Activated gamma-delta T cell (primary cell): Measurements from ENCODE around the gene PCCA.

Source experiments
- DNase-seq: peaks from one replicate; lab custom pipeline; 2025; lab: John Stamatoyannopoulos, UW

PCCA gene

DNA sequence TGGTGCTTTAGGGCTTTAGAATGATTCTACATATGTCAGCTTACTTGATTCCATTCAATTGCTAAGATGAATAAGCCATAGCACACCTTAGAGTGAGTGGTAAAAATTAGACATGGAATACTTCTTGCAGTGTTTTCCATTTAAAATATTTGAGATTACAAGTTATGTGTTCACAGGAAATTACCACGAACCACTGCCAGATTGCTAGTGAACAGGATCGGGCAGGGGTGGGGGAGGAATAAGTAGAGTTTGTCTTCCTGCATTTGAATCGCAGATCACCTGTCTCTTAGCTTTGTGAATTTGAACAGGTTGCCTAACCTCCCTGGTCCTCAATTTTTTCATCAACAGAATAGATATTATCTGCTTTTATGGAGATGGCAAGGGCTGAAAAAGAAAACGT is 375.1 kb downstream of the PCCA start:
- no peak for DNase-seq

DNA sequence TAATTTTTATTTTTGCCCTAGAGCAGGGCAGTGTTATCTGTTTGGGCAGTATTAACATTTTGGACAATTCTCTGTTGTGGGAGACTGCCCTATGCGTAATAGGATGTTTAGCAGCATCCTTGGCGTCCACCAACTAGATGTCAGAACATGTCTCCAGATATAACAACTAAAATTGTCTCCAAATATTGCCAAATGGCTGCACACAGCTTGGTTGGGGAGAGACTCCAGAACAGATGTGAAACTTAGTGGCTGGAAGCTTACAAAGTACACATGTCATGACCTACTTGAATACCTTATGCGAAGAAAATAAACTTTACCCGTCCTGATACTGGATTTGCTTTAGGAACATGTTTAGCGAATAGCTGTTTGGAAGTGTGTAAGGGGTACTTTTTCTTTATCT is 376.7 kb downstream of the PCCA start:
- DNase-seq, result no peak

DNA sequence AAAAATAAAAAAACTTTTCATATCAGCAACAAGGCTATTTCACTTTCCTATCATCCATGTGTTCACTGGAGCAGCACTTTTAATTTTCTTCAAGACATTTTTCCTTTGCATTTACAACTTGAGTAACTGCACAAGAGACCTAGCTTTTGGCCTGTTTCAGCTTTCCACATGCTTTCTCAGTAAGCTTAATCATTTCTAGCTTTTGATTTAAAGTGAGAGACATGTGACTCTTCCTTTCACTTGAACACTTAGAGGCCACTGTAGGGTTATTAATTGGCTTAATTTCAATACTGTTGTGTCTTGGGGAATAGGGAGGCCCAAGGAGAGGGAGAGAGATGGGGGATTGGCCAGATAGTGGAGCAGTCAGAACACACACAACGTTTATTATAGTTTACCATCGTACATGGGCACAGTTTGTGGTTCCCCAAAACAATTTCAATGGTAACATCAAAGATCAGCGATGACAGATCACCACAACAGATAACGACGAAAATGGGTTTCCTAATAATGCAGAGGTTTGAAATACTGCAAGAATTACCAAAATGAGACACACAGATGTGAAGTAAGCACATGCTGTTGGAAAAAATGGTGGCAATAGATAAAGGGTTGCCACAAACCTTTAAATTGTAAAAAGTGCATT is 382.1 kb downstream of the PCCA start:
- no peak for DNase-seq

DNA sequence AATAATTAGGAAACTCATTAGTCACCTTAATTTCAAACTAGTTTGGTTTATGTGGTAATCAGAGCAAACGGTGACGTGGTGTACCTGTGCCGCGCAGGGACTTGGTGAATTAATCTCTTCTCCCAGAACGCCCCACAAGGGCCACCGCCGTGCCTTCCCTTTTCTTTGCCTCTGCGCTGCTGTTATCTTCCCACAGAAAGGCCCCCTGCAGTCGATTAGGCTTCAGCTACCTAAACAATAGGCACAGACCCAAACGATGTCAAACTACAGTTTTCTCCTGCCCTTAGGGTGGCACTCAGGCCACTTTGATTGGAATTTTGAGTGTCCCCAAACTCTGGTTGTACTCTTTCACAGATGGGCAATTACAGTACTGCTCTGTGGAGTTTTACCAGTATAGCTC is 384.2 kb downstream of the PCCA start:
- DNase-seq, result no peak

DNA sequence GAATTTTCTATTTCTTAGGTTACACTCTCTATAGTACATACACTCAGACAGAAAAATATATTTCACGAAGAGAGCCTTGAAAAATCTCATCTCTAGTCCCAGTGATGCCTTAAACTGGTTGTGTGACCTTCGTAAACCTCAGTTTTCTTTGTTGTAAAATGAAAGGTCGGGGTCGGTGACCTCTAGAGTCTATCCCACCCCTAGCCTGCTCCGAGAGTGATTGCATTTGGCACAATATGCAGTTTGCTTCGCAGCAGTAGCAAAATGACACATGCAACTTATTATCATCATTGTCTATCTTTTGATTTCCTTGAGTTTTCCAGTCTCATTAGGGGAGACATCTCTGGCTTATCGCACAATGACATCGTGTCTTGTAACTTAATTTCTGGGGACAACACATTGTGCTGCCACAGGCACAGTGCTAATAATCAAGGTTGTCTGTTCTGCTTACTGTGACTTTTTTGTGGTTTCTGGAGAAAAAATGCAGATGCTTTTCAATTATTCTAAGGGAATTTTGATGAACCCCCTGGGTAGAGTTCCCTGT is 384.7 kb downstream of the PCCA start:
- no peak for DNase-seq

DNA sequence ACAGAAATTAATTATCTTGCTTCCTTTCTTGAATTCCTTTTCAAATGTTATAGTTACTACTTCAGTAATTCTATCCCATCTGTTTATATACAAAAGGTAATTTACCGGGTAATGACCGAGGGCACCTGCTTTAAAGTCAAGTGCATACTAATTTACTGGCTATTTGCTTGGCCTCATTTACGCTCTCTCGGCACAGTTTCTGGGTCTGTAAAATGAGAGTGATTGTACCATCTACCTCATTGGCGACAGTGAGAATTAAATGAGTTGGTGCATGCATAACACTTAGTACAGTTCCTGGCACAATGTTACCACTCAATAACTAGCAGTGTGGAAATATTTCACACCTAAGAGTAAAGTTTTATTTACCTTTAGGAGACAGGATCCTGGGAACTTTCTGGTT is 388.1 kb downstream of the PCCA start:
- DNase-seq, result no peak

DNA sequence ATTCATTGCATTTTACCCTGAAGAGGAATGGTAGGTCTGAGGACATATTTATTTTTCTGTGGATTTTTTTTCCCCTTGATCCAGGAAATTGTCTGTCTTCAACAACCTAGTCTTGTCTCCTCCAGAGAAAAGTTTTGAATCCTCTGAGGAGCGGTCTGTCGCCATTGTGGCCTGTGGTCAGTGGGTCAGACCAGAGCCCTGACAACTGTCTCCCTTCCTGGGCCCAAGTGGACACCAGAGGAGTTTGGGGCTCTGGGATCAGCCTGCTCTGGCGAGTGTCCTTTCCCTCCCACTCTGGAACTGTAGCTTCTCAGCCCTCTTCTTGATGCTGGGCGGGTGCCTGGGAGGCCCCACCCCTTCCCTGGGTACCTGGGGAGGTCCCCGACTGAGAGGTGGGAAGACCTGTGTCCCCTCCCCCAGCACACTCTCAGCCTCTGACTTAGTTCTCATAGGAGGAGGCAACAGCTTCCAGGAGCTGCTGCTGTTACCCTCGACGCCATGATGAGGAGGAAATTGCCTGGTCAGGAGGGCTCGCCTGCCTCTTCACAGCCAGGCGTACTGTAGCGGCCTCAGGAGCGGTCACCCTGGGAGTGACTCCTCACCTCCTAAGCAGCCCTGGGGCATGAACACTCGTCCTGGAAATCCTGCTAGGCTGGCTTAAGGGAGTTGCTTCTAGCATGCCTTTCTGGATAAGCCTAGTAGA is 389.4 kb downstream of the PCCA start:
- no peak for DNase-seq

DNA sequence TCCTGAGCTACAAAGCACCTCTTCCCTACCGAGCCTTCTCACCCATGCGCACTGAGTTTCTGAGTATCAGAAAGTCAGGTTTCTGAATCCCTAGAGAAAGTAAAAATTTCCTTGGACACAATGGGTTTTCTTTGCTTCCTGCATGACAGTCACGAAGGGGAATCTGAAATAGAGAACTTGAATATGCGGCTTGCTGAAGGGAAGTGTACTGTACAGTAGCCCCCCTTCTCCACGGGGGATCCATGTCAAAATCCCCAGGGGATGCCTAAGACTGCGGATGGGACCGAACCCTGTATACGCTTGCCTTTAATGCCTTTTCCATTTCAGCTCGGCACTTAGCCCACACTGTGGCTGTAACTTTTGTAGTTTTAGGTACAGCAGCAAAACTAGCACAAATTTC is 391.8 kb downstream of the PCCA start:
- DNase-seq, result no peak

DNA sequence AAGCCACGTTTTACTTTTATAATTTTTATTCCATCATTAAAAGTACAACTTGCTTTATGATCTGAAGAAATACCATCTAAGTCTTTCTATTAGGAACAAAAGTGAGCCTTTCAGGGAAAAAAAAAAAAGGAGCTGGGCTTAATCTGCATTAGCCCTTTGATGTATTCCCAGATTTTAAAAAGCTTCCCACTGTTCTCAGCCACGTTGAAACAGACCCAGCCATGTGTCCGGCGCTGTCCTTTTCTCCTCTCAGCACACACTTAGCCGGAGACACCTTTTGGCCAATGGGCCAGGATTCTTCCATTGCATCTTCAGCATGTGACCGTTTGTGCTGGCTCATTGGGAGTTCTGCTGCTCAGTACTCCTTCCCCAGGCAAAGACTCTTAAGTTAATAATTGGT is 394.2 kb downstream of the PCCA start:
- no peak for DNase-seq

DNA sequence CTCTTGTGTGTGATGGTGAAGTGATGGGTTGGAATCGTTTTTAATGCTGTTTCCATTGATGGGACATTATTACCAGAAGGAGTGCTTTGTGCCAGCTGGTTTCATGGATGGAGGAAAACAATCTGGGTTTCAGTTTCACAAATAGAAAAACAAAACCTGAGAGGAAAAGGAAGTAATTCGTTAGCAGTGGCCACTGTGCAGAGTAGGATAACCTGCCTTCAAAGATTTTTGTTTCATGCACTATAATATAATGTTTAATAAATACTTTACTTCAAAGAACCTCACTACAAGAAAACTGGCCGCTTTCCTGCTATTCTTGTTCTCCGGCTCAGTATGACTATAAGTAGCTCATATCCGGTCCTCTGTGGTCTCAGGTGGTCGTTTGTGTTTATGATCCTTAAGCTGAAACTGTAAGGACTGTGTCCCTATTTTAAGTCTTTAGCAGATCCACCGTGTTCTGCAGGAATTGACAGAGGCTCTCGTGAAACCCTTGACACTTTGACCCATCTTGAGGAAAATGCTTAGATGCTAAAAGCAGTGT is 395.0 kb downstream of the PCCA start:
- no peak for DNase-seq

DNA sequence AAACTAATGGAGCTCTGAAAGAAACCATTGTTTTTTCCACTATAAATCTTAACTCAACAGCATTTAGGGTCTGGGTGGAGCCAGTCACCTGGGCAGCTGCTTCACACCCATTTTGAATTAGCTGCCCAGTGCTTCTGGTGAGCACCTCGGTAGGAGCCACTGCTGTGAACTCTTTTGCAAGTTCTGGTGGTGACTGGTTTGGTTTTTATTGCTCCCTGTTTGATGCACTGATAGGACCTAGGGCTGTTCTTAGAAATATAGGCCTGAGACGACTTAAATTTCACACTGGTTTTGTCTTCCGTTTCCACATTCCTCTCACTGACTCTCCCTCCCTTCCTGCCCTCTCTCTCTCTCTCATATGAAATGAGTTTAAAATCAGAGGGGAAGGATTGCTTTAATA is 395.8 kb downstream of the PCCA start:
- no peak for DNase-seq

DNA sequence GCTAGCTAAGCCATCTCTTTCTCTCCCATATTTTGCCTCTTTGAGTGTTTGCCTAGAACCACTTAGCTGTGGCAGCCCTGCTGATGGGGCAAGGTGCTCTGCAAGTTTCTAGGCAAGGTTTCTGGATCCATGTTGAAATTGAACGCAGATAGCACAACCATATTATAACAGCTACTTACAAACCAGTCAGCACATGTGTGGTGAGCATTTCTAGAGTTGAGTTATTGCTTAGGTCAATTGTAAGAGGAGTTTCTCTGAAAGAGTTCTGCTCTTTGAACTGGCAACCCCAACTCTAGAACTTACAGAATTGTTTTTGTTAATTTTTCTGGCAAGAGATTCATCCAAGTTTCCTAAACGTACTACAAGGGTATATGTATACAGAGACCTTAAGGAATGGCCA is 396.4 kb downstream of the PCCA start:
- DNase-seq, result no peak

DNA sequence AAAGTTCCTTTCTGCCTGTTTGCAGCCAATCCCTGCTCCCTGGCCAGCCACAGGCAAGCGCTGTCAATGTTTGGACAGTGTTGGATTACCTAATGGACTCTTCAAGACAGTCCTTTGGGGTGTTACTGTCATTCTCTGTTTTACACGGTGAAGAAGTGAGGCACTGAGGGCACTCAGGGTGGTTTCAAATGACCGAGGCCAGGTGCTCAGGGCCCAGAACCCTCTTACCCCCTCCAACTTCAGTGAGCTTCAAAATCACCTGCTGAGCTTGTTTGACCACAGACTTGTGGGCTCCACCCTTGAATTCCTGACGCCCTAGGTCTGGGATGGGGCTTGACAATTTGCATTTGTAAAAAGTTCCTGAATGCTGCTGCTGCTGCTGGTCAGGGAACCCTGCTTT is 401.8 kb downstream of the PCCA start:
- no peak for DNase-seq

DNA sequence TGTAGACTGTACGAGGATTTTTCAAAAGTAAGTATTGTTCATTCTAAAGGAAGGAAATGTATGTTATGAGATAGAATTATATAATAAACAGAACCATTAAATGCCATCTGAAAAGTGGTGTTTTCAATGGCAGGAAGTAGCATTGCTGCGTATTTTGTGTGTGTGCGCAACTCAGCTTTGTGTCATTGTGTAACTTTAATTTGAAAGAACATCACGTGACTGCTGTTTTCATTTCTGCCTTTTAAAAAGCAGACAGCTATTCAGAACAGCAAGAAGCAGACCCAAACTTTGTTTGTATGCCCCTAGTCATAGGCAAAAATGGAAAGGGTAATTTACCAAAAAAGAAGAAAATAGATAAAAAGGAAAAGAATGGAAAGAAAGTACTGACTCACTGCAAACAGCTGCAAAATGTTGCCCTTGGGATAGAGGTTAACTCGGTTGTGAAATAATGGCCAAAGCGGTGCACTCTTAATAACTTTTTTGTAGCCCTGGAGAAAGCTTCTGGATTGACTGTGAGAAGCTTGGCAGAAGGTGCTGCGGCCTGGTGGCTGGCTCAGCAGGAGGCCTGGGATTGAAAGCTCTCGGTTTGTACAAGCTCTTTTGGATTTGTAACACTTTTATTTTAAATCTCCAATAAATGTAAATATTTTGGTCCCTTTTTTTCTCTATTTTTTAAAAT is 402.4 kb downstream of the PCCA start:
- DNase-seq, result no peak

DNA sequence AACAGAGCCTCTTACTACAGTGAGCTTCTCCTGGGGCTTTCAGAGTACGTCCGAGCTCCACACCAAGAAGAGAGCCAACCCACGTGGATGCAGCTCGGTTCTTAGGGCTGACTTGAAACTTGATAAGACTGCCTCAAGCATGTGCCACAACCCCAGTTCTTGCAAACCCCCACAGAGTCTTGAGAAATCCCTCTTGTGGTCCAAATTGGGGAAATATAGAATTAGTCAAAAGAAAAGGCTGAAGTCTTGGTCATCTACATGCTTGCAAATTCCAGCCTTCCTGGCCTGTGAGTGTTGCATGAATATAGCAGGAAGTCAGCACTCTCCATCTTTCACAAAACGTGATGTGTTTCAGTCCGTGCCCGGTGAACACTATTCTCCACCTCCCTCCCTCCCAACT is 404.5 kb downstream of the PCCA start:
- no peak for DNase-seq

DNA sequence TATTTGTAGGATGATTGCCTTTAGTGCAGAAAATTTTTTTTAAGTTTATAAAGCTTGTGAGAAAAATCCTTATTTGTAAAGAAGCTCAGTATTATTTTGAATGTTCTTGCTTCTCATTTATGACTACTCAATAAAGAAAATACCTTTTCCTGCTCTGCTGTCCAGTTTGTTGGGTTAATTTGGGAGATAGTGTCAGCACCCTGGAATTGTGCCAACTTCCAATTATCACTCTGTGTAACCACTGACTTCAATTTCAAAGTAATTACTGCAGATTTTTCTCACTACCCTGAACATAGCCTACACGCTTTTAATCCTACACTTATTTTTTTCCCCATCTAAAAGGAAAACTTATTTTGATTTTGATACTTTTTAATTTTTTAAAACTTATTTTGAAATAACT is 406.6 kb downstream of the PCCA start:
- DNase-seq, result no peak

DNA sequence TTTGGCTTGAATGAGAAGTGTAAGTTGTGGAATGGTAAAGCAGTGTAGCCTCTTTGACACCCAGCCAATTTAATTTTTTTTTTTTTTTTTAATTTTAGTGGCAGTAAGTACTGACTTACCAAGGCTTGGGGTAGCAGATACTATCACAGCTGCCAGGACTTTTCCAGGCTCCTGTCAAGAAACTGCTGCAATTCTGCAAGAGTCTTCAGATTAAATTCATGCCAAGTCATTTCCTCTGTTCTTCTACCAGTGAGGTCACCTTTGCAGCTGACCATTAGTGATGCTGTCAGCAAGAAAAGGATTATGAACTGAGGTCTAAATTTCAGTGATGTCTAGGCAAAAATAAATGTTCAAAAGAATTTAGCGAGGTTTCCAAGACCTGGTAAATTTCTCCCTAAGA is 408.5 kb downstream of the PCCA start:
- DNase-seq, result no peak

DNA sequence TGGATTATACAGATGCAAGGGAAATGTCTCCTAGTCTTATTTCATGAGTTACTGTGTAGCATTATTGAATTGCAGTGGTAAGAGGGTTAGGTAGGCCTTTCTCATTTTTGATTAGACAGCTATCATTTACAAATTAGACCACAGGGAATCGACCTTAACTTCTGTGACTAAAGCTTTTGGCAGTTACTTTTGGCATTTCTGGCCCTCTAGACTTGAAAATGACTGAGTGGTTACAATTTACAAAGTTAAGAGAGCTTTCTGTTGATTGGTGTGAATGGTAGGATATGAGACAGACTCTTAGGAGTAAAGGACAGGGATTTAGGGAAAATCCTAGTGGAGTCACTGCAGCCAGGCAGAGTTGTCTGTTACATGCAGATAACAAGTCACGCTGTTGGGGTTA is 413.6 kb downstream of the PCCA start:
- DNase-seq, result no peak

DNA sequence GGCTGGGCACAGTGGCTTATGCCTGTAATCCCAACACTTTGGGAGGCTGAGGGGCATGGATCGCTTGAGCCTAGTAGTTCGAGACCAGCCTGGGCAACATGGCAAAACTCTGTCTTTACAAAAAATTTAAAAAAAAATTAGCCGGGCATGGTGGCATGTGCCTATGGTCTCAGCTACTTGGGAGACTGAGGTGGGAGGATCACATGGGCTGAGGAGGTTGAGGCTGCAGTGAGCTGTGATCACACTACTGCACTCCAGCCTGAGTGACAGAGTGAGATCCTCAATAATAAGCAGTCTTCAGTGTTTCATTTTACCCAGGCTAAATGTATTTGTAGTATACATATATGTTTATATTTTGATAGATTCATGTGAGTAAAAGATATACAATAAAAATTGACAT is 414.7 kb downstream of the PCCA start:
- DNase-seq, result no peak

DNA sequence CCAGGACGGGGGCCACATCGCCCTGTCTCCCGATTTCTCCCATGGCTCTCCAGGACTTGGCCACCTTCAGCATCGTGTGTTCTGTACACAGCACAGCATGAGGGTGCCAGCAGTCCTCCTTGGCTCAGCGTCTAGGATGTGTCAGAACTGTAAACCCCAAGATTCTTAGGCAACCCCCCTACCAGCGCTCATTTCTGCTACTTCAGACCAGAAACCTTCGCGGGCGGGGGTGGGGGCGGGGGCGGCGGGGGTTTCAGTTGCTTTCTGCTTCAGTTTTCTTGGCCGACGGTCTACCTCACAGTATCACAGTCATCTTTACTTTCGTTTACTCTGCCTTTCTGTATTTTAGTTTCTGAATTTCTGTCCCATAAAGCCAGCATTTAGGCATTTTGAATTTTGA is 417.3 kb downstream of the PCCA start:
- no peak for DNase-seq

DNA sequence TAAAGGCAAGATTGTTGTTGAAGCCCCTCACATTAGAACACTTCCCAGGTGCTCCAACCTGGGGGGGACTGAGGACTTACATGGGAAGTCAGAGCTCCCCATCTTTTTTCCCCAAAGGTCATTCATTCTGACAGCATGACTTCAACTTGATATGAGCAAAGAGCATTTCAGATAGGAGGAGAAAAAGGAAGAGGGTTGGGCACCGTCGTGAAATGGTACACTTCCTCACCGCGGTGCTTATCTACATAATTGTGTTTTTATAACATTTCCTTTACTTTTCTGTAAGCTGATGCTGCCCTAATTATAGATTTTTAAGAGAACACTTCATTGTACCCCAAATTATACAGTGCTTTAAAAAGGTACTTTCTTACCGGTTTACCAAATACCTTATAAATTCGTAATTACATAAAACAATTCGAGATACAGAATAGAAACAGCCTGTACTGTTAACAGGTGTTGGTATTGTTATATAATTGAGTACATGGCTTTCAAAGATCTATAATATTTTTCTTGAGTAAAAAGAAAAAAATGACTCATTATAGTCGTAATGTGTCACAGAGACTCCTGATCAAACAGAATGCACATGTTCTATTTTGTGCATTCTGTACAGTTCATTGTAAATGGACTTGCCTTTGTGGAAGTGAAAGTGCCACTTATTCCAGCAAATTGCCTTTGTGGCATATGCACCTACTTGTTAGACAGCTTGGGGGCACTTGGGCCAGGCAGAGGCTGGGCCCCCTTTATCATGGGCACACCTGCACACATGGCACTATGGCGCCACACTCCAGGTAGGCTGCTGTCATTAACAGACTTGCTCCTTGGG is 417.9 kb downstream of the PCCA start:
- no peak for DNase-seq

DNA sequence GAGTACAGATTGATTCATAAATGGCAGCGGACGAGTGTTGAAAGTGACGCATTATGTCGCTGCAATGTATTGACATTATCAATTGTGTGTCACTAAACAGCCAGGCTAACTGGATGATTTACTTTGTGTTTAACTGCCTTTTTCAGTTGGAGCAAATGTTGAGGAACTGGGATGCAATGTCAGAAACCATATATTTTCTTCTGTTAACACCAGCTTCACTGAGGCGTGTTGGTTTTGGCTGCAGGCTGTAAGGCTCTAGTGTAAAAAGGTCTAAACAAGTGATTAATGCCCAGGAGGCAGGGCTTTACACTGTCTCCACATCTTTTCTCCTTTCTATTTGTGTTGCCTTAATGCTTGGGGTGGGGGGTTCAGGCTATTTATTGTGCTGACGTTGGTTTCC is 419.6 kb downstream of the PCCA start:
- DNase-seq, result no peak
